ENCODE data around the gene CHD8. TPM values are rescaled to one million over a fixed set of nuclear protein-coding genes. Genes with fewer than 3 reads are reported as not detected.

Gene CHD8
- total and polyA plus RNA-seq, 2 experiments from 2014 or later, result 21.2 to 35.9 TPM

DNA sequence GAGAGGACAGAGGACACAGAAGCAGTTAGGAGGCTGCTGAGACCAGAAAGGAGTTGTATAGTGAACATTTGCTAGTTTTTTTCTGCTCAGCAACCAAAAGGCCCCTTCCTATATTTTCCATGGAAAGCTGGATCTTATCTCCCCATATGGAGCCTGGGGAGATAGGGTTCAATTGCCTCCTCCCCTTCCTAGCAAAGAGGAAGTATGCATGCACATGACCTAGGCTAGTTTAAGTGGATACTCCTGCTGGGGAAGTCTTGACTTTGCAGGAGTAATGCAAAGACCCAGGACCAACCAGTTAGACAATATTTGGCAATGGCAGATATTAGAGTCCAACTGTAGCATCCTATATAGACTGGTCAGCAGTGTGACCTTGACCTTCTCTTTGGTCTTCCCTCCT, 15.1 kb downstream of the CHD8 start:
- H3K27ac ChIP-seq, result no peak overlapping the region
- H3K27me3 ChIP-seq (replicated peaks; ENCODE audit: insufficient read depth), result no peaks in the 10 kb centered on the region
- in situ Hi-C loops (cut with MboI), result no loop called here
- H3K9me2 ChIP-seq (ENCODE audit: insufficient read depth), result no peaks in the 10 kb centered on the region
- H3F3A ChIP-seq (ENCODE audit: insufficient read depth), result peaks cover 16% of the 10 kb centered on the region
- peaks cover 98% of the 10 kb centered on the region for H3K79me2 ChIP-seq (ENCODE audit: insufficient read depth)
- H3K4me2 ChIP-seq (ENCODE audit: unreplicated experiment), result no peak overlapping the region
- TF ChIP-seq EZH2phosphoT487 (IDR thresholded peaks at IDR 0.05; ENCODE audit: insufficient read depth, low read depth), result no peak
- no peak for TF ChIP-seq EZH2 (IDR thresholded peaks at IDR 0.05; ENCODE audit: insufficient read depth, poor library complexity, severe bottlenecking)
- no peaks in the 10 kb centered on the region for H3K36me3 ChIP-seq (ENCODE audit: low read depth)
- peaks cover 10% of the 10 kb centered on the region for H3K4me1 ChIP-seq (ENCODE audit: insufficient read depth)
- no peak overlapping the region for H2AFZ ChIP-seq
- no peak for DNase-seq
- no peaks in the 10 kb centered on the region for H3K9me3 ChIP-seq (ENCODE audit: low read depth)
- no peaks in the 10 kb centered on the region for H4K20me1 ChIP-seq (ENCODE audit: insufficient read depth)
- H3K4me3 ChIP-seq, result no peak overlapping the region
- no peak overlapping the region for H3K9ac ChIP-seq

DNA sequence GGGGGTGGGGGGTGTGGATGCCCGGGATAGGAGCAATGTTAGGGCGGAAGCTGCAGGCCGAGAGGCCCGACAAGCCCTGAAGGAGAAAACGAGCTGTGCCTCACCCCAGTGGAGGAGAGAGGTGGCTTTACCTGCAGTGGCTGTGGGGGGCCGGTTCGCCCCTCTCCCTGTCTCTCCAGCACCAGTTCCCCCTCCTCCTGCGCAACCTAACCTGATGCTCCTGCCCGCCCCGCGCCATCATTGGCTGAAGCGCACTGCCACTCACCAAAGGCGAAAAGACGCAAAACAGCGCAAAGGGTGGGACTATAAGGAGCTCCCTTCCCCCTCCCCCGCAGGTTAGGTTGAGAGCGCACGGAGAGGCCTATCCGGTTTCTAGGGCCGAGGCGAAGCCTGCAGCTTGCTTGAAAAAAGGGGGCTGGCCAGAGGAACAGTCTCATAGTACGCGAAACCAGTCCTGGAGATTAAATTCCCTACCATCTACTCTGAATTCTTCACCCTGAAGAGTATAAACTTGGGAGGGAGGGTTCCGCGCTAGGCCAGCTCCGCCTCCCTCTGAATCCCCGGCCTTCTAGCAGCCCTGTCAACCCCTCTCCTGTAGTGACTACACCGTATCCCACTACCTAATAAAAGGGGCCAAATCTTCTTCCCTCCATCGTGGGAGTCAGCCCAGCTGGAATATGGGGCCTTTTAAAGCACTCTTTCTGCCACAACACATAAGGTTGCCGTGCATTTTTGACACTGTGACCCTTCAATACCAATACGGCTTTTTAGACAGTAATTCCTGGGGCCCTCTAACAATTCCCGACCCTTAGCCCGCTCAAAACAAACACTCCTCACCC, 18.6 kb downstream of the CHD8 start:
- Histone ChIP-seq H3K4me3 (peak overlapping the region; percentile 86), H3K36me3 (ENCODE audit: low read depth) (no peaks in the 10 kb centered on the region), H3K27ac (peak overlapping the region; percentile 91), H3K4me1 (ENCODE audit: insufficient read depth) (peaks cover 23% of the 10 kb centered on the region), H3F3A (ENCODE audit: insufficient read depth) (peaks cover 16% of the 10 kb centered on the region), H3K9me3 (ENCODE audit: low read depth) (no peaks in the 10 kb centered on the region), H2AFZ (peak overlapping the region; percentile 97), H3K9ac (peak overlapping the region; percentile 96), H4K20me1 (ENCODE audit: insufficient read depth) (no peaks in the 10 kb centered on the region), H3K79me2 (ENCODE audit: insufficient read depth) (peaks cover 98% of the 10 kb centered on the region), H3K27me3 (replicated peaks; ENCODE audit: insufficient read depth) (no peaks in the 10 kb centered on the region), H3K9me2 (ENCODE audit: insufficient read depth) (no peaks in the 10 kb centered on the region), H3K4me2 (ENCODE audit: unreplicated experiment) (peak overlapping the region; percentile 90)
- DNase-seq, result peak; percentile 99
- TF ChIP-seq EZH2 (IDR thresholded peaks at IDR 0.05; ENCODE audit: insufficient read depth, poor library complexity, severe bottlenecking), result no peak
- no peak for TF ChIP-seq EZH2phosphoT487 (IDR thresholded peaks at IDR 0.05; ENCODE audit: insufficient read depth, low read depth)
- in situ Hi-C loops (cut with MboI), result no loop called here
- WGBS, 2 experiments (ENCODE audit: low coverage in 1 of 2, low lambda C conversion rate in 2 of 2, missing lambda C conversion rate in 2 of 2), result 2 to 3% methylated on average over 32 to 33 of the region's 33 CpGs

GRCh38 chr14:21436567-21437062, 19.3 kb downstream of the CHD8 start:
- H3K9me3 ChIP-seq (ENCODE audit: low read depth), result no peaks in the 10 kb centered on the region
- TF ChIP-seq EZH2 (IDR thresholded peaks at IDR 0.05; ENCODE audit: insufficient read depth, poor library complexity, severe bottlenecking), result no peak
- no peak for TF ChIP-seq EZH2phosphoT487 (IDR thresholded peaks at IDR 0.05; ENCODE audit: insufficient read depth, low read depth)
- in situ Hi-C loops (cut with MboI), result no loop called here
- peak overlapping the region; percentile 96 for H3K9ac ChIP-seq
- no peaks in the 10 kb centered on the region for H3K27me3 ChIP-seq (replicated peaks; ENCODE audit: insufficient read depth)
- no peaks in the 10 kb centered on the region for H3K36me3 ChIP-seq (ENCODE audit: low read depth)
- H3K4me3 ChIP-seq, result peak overlapping the region; percentile 86
- H3K79me2 ChIP-seq (ENCODE audit: insufficient read depth), result peaks cover 98% of the 10 kb centered on the region
- DNase-seq, result peak; percentile 25
- H3F3A ChIP-seq (ENCODE audit: insufficient read depth), result peaks cover 16% of the 10 kb centered on the region
- 2% methylated on average over 8 to 11 of the region's 11 CpGs for WGBS, 2 experiments (ENCODE audit: low coverage in 1 of 2, low lambda C conversion rate in 2 of 2, missing lambda C conversion rate in 2 of 2)
- no peaks in the 10 kb centered on the region for H4K20me1 ChIP-seq (ENCODE audit: insufficient read depth)
- peak overlapping the region; percentile 97 for H2AFZ ChIP-seq
- peaks cover 23% of the 10 kb centered on the region for H3K4me1 ChIP-seq (ENCODE audit: insufficient read depth)
- H3K4me2 ChIP-seq (ENCODE audit: unreplicated experiment), result peak overlapping the region; percentile 90
- H3K9me2 ChIP-seq (ENCODE audit: insufficient read depth), result no peaks in the 10 kb centered on the region
- H3K27ac ChIP-seq, result 0 out of 2 replicates have a peak overlapping the region, but pooled peaks have one; percentile 91

GRCh38 chr14:21431126-21431525, 24.8 kb downstream of the CHD8 start:
- Histone ChIP-seq H3K9me3 (ENCODE audit: low read depth) (no peaks in the 10 kb centered on the region), H3K27me3 (replicated peaks; ENCODE audit: insufficient read depth) (no peaks in the 10 kb centered on the region), H3K36me3 (ENCODE audit: low read depth) (peaks cover 42% of the 10 kb centered on the region), H2AFZ (no peak overlapping the region), H3K4me2 (ENCODE audit: unreplicated experiment) (no peak overlapping the region), H3K4me1 (ENCODE audit: insufficient read depth) (peaks cover 16% of the 10 kb centered on the region), H3F3A (ENCODE audit: insufficient read depth) (no peaks in the 10 kb centered on the region), H3K9me2 (ENCODE audit: insufficient read depth) (no peaks in the 10 kb centered on the region), H3K79me2 (ENCODE audit: insufficient read depth) (peaks cover 96% of the 10 kb centered on the region), H4K20me1 (ENCODE audit: insufficient read depth) (no peaks in the 10 kb centered on the region), H3K4me3 (no peak overlapping the region), H3K27ac (no peak overlapping the region), H3K9ac (no peak overlapping the region)
- WGBS, 2 experiments (ENCODE audit: low coverage in 1 of 2, low lambda C conversion rate in 2 of 2, missing lambda C conversion rate in 2 of 2), result 62 to 81% methylated on average over 2 of the region's 2 CpGs
- DNase-seq, result no peak
- TF ChIP-seq EZH2phosphoT487 (IDR thresholded peaks at IDR 0.05; ENCODE audit: insufficient read depth, low read depth) (no peak), EZH2 (IDR thresholded peaks at IDR 0.05; ENCODE audit: insufficient read depth, poor library complexity, severe bottlenecking) (no peak)
- in situ Hi-C loops (cut with MboI), result no loop called here

Data from GM23248 (cell line).